SW480 (cell line): ENCODE data around the gene ZNF383.
"Not testable (repeated sequence)": the region's sequence is repeated elsewhere in the genome, so short reads cannot be mapped to it uniquely, and the experiment has no call there.

Experiments used
- DNase-seq: peaks from one replicate; pipeline ENCODE4 v3.0.0-alpha.2; 2016; ENCODE audit warnings: low spot score

ZNF383 gene

DNA sequence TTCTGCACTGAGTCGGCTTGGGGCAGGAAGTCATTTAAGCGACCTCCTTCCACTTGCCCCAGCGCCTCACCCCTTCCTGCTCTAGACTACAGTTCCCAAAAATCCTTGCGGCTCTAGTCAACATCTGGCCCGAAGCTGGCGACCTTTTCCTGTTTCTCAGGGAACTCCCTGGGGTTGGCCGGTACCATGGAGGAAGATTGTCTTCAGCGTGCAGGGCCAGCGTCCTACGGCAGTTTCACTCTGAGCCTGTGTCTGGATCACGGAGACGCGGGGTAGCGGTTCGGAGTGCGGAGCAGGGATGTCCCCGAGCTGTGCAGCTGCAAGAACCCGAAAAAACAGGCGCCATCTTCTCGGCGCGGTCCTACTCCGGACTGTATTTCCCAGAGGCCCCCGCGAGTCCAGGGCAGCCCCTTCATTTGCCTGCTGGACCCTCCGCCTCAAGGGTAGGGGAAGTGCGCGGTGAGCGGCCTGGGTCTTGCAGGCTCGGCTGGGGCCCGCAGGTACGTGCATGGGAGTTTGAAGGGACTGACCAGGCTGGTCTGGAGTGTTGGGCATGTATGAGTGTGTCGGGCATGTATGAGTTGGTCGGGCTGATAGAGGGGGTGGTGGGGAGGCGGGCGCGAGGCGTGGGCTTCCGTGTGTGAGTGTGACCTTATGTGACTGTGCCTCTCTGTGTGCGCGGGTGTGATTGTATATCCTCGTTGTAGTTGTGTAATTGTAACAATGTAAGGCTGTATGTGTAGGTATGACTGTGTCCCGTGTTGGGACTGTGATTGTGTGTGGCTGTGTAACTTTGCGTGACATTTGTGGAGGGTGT, at the start of gene ZNF383:
ZNF383 (plus strand) TSS at position 440 of the 817 bp plus-strand sequence. CDS start 12,240 bp downstream, outside the sequence.
- peak; percentile 94 for DNase-seq

DNA sequence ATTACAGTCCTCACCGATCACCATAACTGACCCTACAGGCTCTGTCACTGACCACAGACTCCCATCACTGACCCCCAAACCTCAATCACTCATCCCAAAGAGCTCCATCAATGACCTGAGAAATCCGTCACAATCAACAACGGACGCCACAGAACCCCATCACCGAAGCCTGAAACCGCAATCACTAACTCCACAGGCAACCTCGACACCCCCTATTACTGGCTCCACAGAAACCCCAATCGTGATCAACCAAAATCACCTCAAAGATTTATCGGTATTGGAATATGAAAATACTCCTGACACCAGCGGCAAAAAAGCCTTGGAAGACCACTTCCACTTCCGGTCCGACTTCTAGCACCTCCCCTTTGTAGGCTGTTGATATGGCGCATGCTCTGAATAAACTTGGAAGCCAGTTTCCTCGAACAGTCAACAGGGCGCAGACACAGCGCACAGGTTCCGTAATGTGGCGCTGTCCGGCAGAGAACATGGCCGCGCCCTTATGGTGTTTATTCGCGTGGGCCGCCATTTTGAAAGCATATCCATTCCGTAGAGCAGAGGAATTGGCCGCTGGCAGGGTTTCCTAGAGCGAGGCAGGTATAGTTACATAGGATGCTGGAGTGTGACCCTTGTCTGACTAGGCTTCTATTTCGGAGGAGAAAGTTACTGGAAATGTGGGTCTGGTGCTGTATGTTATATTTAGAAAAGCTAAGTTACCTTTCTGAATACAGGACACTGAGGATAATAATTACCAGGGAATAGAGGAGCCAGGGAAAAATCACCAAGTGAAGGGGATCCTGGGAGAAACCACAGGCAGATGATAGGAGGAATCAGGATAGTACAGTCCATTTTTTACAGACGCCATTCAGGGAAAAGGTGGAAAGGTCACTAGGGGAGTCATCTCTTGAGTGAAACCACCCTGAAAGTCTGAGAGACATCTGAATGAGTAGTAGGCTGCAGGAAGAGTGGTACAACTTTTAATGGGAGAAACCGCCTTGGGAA, 45.3 kb upstream of the ZNF383 start, which contains the start of gene ZNF585A:
ZNF585A (minus strand) TSS at position 328 of the 999 bp plus-strand sequence. CDS start 2,785 bp downstream, outside the sequence.
- DNase-seq, result peak; percentile 97

DNA sequence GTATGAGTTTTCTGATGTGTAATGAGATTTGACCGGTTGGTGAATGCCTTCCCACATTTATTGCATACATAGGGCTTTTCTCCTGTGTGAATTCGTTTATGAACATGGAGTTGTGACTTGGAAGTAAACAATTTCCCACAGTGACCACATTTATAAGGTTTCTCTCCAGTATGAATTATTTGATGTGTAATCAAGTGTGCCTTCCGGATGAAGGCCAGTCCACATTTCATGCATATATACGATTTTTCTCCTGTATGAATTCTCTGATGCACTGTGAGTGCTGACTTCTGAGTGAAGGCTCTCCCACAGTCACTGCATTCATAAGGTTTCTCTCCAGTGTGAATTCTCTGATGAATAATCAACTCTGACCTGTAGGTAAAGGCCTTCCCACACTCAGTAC, 31.9 kb upstream of the ZNF383 start:
- not testable (repeated sequence) for DNase-seq

DNA sequence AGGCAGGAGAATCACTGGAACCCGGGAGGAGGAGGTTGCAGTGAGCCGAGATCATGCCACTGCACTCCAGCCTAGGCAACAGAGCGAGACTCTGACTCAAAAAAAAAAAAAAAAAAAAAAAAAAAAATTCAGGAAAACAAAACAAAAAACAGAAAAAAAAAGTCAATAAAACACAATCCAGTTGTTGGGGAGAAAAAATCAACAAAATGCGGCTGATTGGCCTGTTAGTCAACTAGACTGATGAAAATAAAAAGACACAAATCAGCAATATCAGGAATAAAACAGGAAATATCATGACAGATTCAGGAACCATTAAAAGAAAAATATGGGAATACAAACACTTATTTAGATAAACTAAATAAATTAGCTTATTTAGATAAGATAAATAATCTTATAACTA, 22.8 kb upstream of the ZNF383 start:
- DNase-seq, result not testable (repeated sequence)

DNA sequence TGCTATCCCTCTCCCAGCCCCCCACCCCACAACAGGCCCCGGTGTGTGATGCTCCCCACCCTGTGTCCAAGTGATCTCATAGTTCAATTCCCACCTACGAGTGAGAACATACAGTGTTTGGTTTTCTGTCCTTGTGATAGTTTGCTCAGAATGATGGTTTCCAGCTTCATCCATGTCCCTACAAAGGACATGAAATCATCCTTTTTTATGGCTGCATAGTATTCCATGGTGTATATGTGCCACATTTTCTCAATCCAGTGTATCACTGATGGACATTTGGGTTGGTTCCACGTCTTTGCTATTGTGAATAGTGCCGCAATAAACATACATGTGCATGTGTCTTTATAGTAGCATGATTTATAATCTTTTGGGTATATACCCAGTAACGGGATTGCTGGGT, 20.9 kb upstream of the ZNF383 start:
- not testable (repeated sequence) for DNase-seq

DNA sequence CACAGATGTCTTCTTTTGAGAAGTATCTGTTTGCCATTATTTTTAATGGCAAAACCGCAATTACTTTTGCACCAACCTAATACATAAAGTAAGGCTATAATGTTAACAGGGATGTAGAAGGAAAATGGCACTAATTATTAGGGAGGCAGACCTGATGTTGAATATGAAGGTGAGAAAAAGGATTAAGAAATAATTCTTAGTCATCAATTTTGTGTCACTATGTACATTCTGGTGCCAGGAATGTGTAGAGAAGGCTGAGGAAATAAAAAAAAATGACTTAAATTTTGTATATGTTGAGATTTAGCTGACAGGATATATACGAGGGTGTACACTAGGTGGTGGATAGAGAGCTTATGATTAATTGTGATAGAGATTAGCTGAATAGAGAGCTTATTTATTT, 20.2 kb upstream of the ZNF383 start:
- no peak for DNase-seq

DNA sequence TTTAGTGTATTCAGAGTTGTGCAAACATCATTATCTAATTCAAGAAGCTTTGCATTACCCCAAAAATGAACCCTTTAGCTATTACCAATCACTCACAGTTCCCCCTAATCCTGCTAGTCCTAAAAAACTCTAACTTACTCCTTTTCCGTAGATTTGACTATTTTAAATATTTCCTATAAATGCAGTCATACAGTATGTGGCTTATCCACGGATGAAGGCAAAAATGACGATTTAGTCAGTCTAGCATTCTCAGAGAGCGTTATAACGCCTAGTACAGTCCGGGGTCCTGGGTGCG, 587 bp upstream of the ZNF383 start:
- no peak for DNase-seq

DNA sequence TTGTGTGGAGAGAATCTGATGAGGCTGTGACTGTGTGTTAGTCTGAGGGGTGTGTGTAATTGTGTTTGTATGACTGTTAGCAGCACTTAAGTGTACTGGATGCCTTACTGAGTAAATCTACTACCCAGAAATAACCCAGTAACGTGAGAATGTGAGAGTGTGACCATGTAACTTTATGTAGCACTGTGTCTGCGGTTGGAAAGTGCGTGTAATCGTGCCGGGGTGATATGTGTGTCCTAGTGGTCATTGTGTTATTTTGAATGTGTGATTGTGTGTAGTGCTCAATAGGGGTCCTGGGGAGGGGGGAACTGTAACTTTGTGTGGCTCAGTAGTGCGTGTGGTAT, 550 bp downstream of the ZNF383 start:
- no peak for DNase-seq

DNA sequence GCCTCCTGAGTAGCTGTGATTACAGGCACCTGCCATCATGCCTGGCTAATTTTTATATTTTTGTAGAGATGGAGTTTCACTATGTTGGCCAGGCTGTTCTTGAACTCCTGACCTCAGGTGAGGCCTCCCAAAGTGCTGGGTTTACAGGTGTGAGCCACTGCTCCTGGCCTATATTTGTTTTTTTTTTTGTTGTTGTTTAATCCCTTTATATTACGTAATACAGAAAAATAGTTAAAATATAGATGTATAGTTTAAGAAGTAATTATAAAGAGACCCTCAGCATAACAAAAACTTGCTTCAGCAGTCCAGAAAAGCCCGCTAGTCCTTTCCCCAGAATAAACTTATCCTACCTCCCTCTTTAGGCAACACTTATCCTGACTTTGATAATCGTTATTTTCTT, 2.4 kb downstream of the ZNF383 start:
- no peak for DNase-seq

DNA sequence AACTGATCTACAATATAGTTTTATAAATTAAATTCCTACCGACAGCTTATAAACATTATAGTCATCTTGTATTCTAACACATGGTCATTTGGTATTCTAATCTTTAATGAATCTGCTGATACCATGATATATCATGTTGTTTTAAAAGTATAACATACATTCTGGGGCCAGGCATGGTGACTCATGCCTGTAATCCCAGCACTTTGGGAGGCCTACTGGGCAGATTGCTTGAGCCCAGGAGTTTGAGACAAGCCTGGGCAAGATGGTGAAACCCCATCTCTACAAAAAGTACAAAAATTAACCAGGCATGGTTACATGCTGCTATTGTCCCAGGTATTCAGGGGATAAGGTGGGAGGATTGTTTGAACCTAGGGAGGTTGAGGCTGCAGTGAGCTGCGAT, 3.1 kb downstream of the ZNF383 start:
- DNase-seq, result no peak

DNA sequence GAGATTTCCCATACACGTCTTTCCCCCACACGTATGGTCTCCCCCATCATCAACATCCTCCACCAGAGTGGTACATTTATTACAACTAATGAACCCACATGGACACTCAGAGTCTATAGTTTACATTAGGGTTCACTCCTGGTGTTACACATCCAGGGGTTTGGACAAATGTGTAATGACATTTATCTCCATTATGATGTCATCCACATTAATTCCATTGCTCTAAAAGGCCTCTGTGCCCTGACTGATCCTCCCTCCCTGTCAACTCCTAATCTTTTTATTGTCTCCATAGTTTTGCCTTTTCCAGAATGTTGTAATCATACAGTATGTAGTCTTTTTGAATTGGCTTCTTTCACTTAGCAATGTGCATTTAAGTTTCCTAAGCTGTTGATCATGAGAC, 8.2 kb downstream of the ZNF383 start:
- no peak for DNase-seq

DNA sequence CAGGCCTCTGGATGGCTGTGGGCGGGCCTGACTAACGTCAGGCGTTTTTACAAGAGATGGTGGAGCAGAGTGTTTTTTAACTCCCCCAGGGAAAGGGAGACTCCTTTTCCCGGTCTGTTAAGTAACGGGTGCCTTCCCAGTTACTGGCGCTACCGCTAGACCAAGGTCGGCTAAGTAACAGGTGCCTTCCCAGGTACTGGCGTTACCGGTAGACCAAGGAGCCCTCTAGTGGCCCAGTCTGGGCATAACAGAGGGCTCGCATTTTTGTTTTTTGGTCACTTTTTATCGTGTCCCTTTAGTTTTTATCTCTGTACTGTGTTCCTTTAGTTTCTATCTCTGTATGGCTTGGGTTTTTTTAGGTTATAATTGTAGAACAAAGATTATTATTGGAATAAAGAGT, 10.0 kb downstream of the ZNF383 start:
- no peak for DNase-seq

DNA sequence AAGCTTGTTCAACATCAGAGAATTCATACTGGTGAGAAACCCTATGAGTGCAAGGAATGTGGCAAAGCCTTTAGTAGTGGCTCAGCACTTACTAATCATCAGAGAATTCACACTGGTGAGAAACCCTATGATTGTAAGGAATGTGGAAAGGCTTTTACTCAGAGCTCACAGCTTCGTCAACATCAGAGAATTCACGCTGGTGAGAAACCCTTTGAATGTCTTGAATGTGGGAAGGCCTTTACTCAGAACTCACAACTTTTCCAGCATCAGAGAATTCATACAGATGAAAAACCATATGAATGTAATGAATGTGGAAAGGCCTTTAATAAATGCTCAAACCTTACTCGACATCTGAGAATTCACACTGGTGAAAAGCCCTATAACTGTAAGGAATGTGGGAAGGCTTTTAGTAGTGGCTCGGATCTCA, 25.2 kb downstream of the ZNF383 start:
- DNase-seq, result no peak

DNA sequence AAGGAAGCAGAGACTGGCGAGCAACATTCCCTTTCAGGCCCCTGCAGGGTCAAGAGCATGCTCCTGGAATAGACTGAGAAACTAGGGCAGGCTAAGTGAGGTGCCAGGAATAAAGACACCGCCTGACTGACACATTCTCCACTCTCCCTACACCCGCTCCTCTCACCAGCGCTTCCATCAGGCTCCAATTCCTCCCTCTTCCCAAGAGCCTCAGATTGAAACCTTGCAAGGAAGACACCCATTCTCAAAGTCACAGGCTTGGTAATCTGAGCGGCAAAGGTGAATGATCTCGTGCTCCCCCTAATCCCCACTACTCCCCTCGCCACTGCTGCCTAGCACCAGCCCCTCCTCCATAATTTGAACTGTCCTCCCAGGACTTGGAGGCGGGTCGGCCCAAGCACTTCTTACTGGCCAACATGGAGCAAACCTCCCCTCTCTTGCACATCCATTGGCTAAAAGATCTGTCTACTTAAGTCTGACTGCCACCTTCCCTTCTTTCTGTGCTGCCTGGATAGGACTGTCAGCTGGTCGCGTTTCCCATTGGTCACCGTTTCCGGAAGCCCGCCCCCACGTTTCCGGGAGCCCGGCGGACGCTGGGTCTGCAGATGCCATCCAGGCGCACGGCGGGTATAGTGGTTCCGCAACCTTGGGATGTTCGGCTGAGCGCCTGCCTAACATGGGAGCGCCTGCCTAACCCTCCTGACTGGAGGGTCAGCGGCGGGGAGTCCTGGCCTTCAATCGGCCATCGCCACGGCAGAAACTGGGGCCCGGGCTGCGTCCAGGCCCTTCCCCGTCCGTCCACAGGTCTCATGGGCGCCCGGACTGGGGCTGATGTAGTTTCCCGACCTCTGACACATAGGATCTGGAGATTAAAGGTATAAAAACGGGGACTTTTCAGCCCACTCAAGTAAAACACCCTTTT, 33.6 kb downstream of the ZNF383 start:
- DNase-seq, result peak; percentile 92

DNA sequence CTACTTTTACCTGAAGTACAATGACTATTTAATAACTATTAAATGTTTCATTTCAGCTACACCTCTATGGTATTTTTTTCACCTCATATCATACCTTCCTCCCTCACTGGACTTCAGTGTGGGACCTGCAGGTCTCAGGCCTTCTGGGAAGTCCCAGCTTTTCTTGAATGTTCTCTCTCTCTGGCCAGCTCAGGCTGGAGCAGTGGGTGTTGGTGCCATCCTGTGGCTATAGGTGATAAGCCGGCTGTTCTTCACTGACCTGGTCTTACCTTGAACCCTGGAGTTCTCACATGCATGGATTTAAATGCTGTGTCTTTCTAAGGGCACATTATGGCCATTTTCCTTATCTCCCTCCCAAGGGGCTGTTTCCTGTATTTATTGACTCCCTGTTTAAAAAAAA, 45.0 kb downstream of the ZNF383 start:
- not testable (repeated sequence) for DNase-seq

DNA sequence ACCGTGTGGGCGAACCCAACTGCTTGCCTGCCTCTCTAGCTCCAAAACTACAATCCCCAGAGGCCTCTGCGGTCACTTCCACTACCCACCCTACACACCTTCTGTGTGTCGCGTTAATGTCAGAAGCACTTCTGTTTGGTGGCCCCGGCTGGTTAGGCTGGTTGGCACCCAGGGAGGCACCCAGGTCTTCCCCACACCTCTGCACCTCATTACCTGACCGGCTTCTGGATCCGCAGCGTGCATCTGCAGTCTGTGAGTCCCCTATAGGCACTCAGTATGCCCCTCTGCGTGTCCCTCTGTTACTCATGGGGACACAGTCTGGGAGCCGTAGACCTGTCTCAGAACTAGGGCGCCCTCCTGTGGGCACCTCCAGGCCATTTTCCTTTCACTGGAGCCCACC, 49.0 kb downstream of the ZNF383 start:
- not testable (repeated sequence) for DNase-seq

DNA sequence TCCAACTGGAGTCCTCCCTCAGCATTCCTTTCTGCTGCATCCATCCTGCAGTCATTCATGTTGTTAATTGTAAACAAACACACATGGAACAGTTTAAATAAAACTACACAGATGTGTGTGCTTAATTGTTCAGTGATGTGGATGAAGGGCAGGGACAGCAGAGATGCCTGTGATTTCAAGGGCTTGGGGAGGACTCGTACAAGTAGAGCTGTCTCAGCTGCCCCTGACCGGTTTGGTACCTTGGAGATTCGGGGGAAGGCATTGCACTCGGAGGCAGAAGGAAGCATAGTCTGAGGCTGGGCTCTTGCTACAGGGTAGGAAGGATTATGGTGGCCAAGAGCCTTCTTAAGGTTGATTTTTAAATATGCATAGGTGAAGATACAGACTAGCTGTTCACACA, 49.7 kb downstream of the ZNF383 start:
- DNase-seq, result not testable (repeated sequence)

DNA sequence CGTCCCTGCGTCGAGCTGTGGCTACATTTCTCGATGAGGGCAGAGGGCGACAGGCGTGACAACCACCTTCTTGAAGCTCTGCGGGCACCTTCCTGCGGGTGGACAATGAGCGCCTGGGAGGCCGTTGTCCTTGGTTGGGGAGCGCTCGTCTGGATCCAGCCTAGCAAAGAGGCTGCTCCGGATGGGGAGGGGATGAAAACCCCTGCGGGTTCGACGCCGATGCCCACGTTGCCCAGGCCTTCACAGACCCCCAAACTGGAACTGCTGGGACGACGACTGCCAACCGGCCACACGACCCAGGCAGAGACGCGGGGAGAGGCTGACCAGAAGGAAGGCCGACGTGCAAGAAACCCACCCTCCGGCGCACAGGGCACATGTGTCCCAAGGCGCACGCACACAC, 62.6 kb downstream of the ZNF383 start:
- DNase-seq, result not testable (repeated sequence)

DNA sequence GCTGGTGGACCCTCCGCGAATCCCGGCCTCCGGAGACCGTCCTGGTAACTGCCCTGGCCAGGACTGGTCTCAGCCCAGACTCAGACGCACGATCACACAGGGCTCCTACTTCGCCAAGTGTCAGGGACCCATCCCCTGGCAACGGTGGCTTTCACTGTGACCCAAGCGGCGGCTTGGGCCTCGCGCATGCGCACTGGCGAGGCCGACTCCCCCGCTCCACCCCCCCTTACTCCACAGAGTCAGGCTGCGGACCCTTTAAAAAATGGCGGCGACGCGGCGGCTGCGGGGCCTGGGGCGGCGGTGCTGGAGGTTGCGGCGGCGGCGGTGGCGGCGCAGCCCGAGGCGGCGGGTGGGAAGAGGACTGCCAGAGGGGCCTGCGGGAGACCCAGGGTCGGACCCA, 66.0 kb downstream of the ZNF383 start:
- DNase-seq, result not testable (repeated sequence)

DNA sequence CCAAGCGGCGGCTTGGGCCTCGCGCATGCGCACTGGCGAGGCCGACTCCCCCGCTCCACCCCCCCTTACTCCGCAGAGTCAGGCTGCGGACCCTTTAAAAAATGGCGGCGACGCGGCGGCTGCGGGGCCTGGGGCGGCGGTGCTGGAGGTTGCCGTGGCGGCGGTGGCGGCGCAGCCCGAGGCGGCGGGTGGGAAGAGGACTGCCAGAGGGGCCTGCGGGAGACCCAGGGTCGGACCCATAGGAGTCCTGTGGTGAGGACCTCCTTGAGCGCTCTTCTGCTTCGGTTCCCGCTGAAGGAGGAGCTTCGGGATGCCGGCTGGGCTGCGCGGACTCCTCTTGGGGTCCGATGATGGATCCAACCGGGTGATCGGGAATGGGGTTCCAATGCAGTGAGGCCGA, 71.2 kb downstream of the ZNF383 start:
- not testable (repeated sequence) for DNase-seq

DNA sequence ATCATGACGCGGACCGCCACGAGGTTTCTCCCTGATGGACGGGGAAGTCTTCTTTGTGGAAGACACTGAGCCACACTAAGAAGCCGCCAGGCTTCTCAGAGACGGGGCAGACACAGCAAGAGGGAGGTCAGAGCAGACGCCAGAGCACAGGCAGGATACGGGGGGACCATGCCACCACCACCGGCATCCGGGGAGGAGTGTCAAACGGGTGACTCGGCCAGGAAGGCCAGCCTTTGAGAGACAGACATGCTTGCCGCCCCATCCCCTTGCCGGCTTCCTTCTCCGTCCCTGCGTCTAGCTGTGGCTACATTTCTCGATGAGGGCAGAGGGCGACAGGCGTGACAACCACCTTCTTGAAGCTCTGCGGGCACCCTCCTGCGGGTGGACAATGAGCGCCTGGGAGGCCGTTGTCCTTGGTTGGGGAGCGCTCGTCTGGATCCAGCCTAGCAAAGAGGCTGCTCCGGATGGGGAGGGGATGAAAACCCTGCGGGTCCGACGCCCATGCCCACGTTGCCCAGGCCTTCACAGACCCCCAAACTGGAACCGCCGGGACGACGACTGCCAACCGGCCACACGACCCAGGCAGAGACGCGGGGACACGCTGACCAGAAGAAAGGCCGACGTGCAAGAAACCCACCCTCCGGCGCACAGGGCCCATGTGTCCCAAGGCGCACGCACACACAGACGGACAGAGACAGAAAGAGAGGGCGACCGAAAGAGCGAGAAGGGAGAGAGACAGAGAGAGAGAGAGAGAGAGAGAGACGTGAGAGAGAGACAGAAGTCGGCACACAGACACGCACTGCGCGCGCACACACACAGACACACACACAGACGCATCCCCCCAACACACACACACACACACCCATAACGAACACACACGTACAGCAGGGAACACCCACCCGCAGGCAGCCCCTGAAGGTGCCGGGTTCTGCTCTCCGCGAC, 75.3 kb downstream of the ZNF383 start:
- DNase-seq, result not testable (repeated sequence)
